Osteoblast (primary cell): ENCODE data around the gene TPSD1. TPM values are rescaled to one million over a fixed set of nuclear protein-coding genes. Genes with fewer than 3 reads are reported as not detected.
"Not testable (repeated sequence)": the region's sequence is repeated elsewhere in the genome, so short reads cannot be mapped to it uniquely, and the experiment has no call there.

Source experiments
- DNase-seq: peaks from one replicate; pipeline ENCODE4 v3.0.0; 2011; ENCODE audit warnings: low spot score, mixed read lengths; ENCODE audit not compliant: insufficient read length; ENCODE audit errors: missing footprints
- H2AFZ ChIP-seq: 2 replicates; pipeline ENCODE4 v1.6.0; 2011; ENCODE audit warnings: mild to moderate bottlenecking, low read length
- H3K27ac ChIP-seq: 2 replicates; pipeline ENCODE4 v1.5.1; 2011; ENCODE audit warnings: mild to moderate bottlenecking, low read depth, low read length, moderate library complexity
- H3K27me3 ChIP-seq: 2 replicates; pipeline ENCODE4 v1.6.0; 2012; ENCODE audit warnings: mild to moderate bottlenecking, control low read depth, inconsistent platforms, low read length, moderate library complexity; ENCODE audit not compliant: insufficient read depth
- H3K36me3 ChIP-seq: 2 replicates; pipeline ENCODE4 v1.5.1; 2011; ENCODE audit warnings: mild to moderate bottlenecking, low read length, control low read depth, moderate library complexity; ENCODE audit not compliant: insufficient read depth
- H3K4me1 ChIP-seq: 2 replicates; pipeline ENCODE4 v1.5.1; 2011; ENCODE audit warnings: mild to moderate bottlenecking, low read length, control low read depth, moderate library complexity; ENCODE audit not compliant: insufficient read depth
- H3K4me2 ChIP-seq: 2 replicates; pipeline ENCODE4 v1.6.0; 2011; ENCODE audit warnings: mild to moderate bottlenecking, low read length; ENCODE audit not compliant: insufficient read depth
- H3K4me3 ChIP-seq: fragments of 200-600 bp; sonication (generic); 3 replicates; pipeline ENCODE4 v1.5.1; 2012; ENCODE audit warnings: mild to moderate bottlenecking, low read length, inconsistent platforms; ENCODE audit not compliant: insufficient read depth
- H3K79me2 ChIP-seq: 2 replicates; pipeline ENCODE4 v1.6.0; 2012; ENCODE audit warnings: mild to moderate bottlenecking, low read length, control low read depth, inconsistent platforms; ENCODE audit not compliant: insufficient read depth
- H3K9me3 ChIP-seq: 2 replicates; pipeline ENCODE4 v1.5.1; 2011; ENCODE audit warnings: low read depth, low read length, control low read depth
- H4K20me1 ChIP-seq: 2 replicates; pipeline ENCODE4 v1.6.0; 2012; ENCODE audit warnings: mild to moderate bottlenecking, low read length, control low read depth; ENCODE audit not compliant: insufficient read depth
- CTCF ChIP-seq: IDR thresholded peaks from 2 replicates; pipeline ENCODE4 v1.5.1; 2011; ENCODE audit warnings: mild to moderate bottlenecking, low read depth, low read length, moderate library complexity; ENCODE audit errors: extremely low read depth
- total RNA-seq: library from RNA; depleted of rRNA; stranded (reverse); fragments of >200 nt; gene quantifications from 2 replicates; pipeline ENCODE4 v1.2.3, GENCODE V29; 2012

TPSD1 gene
- total RNA-seq, 1 donor: not detected

GRCh38 chr16:1290860-1291575 is 35.1 kb downstream of the TPSD1 start:
- Histone ChIP-seq H3K36me3 (no peaks in the 10 kb centered on the region), H3K4me2 (no peak overlapping the region), H3K79me2 (no peaks in the 10 kb centered on the region), H3K4me1 (no peaks in the 10 kb centered on the region), H4K20me1 (no peaks in the 10 kb centered on the region), H3K4me3 (no peak overlapping the region), H3K27ac (no peak overlapping the region), H3K9me3 (no peaks in the 10 kb centered on the region), H2AFZ (no peak overlapping the region), H3K27me3 (peaks cover 43% of the 10 kb centered on the region)
- DNase-seq: peak; percentile 58
- no peak for TF ChIP-seq CTCF

GRCh38 chr16:1291576-1291974 is 35.7 kb downstream of the TPSD1 start:
- peak; percentile 51 for DNase-seq
- Histone ChIP-seq H3K27me3 (peaks cover 43% of the 10 kb centered on the region), H4K20me1 (no peaks in the 10 kb centered on the region), H3K4me1 (no peaks in the 10 kb centered on the region), H3K4me2 (no peak overlapping the region), H3K4me3 (no peak overlapping the region), H3K79me2 (no peaks in the 10 kb centered on the region), H3K36me3 (no peaks in the 10 kb centered on the region), H3K27ac (no peak overlapping the region), H2AFZ (no peak overlapping the region), H3K9me3 (no peaks in the 10 kb centered on the region)
- no peak for TF ChIP-seq CTCF

GRCh38 chr16:1292208-1292607 is 36.3 kb downstream of the TPSD1 start:
- peaks cover 43% of the 10 kb centered on the region for H3K27me3 ChIP-seq
- H3K4me1 ChIP-seq, H3K27ac ChIP-seq, H2AFZ ChIP-seq, H3K79me2 ChIP-seq, H3K4me3 ChIP-seq, H3K4me2 ChIP-seq, H4K20me1 ChIP-seq, DNase-seq, H3K9me3 ChIP-seq, H3K36me3 ChIP-seq: not testable (repeated sequence)

GRCh38 chr16:1292808-1293207 is 36.9 kb downstream of the TPSD1 start:
- not testable (repeated sequence) for H3K4me2 ChIP-seq, H3K4me3 ChIP-seq, H2AFZ ChIP-seq, H4K20me1 ChIP-seq, H3K36me3 ChIP-seq, H3K27ac ChIP-seq, DNase-seq, H3K9me3 ChIP-seq, H3K4me1 ChIP-seq, H3K79me2 ChIP-seq
- H3K27me3 ChIP-seq: peaks cover 39% of the 10 kb centered on the region

- Histone ChIP-seq H2AFZ (no peak overlapping the region), H4K20me1 (no peaks in the 10 kb centered on the region), H3K4me1 (peaks cover 9% of the 10 kb centered on the region), H3K4me2 (no peak overlapping the region), H3K9me3 (no peaks in the 10 kb centered on the region), H3K27ac (no peak overlapping the region), H3K79me2 (no peaks in the 10 kb centered on the region), H3K4me3 (no peak overlapping the region), H3K36me3 (no peaks in the 10 kb centered on the region), H3K27me3 (peaks cover 33% of the 10 kb centered on the region)
- DNase-seq: no peak
- TF ChIP-seq CTCF: no peak
Measured at GRCh38 chr16:1293921-1294656, 38.2 kb downstream of the TPSD1 start.
